Immature natural killer cell (primary cell): Measurements from ENCODE around the gene KLF17. TPM values are rescaled to one million over a fixed set of nuclear protein-coding genes. Genes with fewer than 3 reads are reported as not detected.

Experiments
- DNase-seq, 3 donors: peaks; one replicate each; pipeline ENCODE4 v3.0.0; 2022; ENCODE audit warnings: mixed read lengths in 1 of 3
- H3K27ac Mint-ChIP-seq, 6 donors: one replicate each; pipeline ENCODE4 v1.8.0; 2020; ENCODE audit warnings: mixed read lengths in 6 of 6, mild to moderate bottlenecking in 5 of 6, inconsistent platforms in 4 of 6, moderate library complexity in 3 of 6
- H3K27me3 Mint-ChIP-seq, 3 donors: one replicate each; pipeline ENCODE4 v1.8.0; 2020 to 2021; ENCODE audit warnings: low read depth in 3 of 3, mild to moderate bottlenecking in 3 of 3, mixed read lengths in 3 of 3, moderate library complexity in 3 of 3, inconsistent platforms in 1 of 3
- H3K36me3 Mint-ChIP-seq, 3 donors: one replicate each; pipeline ENCODE4 v1.8.0; 2020; ENCODE audit warnings: mixed read lengths in 3 of 3, inconsistent platforms in 2 of 3, mild to moderate bottlenecking in 2 of 3
- H3K4me1 Mint-ChIP-seq, 2 donors: one replicate each; pipeline ENCODE4 v1.8.0; 2020; ENCODE audit warnings: inconsistent platforms in 2 of 2, mild to moderate bottlenecking in 2 of 2, mixed read lengths in 2 of 2, moderate library complexity in 1 of 2
- H3K4me3 Mint-ChIP-seq, 5 donors: one replicate each; pipeline ENCODE4 v1.8.0; 2020; ENCODE audit warnings: mild to moderate bottlenecking in 5 of 5, mixed read lengths in 5 of 5, inconsistent platforms in 3 of 5, moderate library complexity in 3 of 5
- H3K9me3 Mint-ChIP-seq, 6 donors: one replicate each; pipeline ENCODE4 v1.8.0; 2020; ENCODE audit warnings: mild to moderate bottlenecking in 6 of 6, mixed read lengths in 6 of 6, inconsistent platforms in 4 of 6, moderate library complexity in 3 of 6
- polyA plus RNA-seq, 3 donors: library from polyadenylated mRNA; unstranded; fragments of 300-500 nt; fragmentation: Illumina TruSeq; gene quantifications; one replicate each; pipeline ENCODE4 v1.2.3, GENCODE V29; 2021

The KLF17 gene
- polyA plus RNA-seq, result not detected

- Mint-ChIP-seq H3K36me3 (no peaks in the 10 kb centered on the region), H3K4me1 (no peaks in the 10 kb centered on the region), H3K27me3 (peaks cover 4 to 6% (median 5%) of the 10 kb centered on the region in 3 donors), H3K4me3 (no peak within 1 kb of the TSS), H3K27ac (no peak within 1 kb of the TSS), H3K9me3 (no peaks in the 10 kb centered on the region)
- no peak for DNase-seq
Measured at GRCh38 chr1:44118682-44119081, at the start of gene KLF17. TSS of gene KLF17 (plus strand) at chr1:44118821. CDS start at chr1:44118908, 87 bp downstream.

- Mint-ChIP-seq H3K4me3 (no peak overlapping the region), H3K9me3 (no peaks in the 10 kb centered on the region), H3K27me3 (peaks cover 2 to 6% (median 3%) of the 10 kb centered on the region in 3 donors), H3K36me3 (no peaks in the 10 kb centered on the region), H3K27ac (no peak overlapping the region), H3K4me1 (no peaks in the 10 kb centered on the region)
- no peak for DNase-seq
Measured at GRCh38 chr1:44071461-44071860, 47.2 kb upstream of the KLF17 start.

GRCh38 chr1:44072204-44072603, 46.4 kb upstream of the KLF17 start:
- no peak for DNase-seq
- Mint-ChIP-seq H3K27ac (no peak overlapping the region), H3K36me3 (no peaks in the 10 kb centered on the region), H3K9me3 (no peaks in the 10 kb centered on the region), H3K4me3 (no peak overlapping the region), H3K4me1 (no peaks in the 10 kb centered on the region), H3K27me3 (peaks cover 2 to 8% (median 3%) of the 10 kb centered on the region in 3 donors)

GRCh38 chr1:44072821-44073220, 45.8 kb upstream of the KLF17 start:
- Mint-ChIP-seq H3K27me3 (peaks cover 3 to 5% (median 5%) of the 10 kb centered on the region in 3 donors), H3K9me3 (no peaks in the 10 kb centered on the region), H3K36me3 (no peaks in the 10 kb centered on the region), H3K4me1 (no peaks in the 10 kb centered on the region), H3K27ac (no peak overlapping the region), H3K4me3 (no peak overlapping the region)
- no peak for DNase-seq

- Mint-ChIP-seq H3K27ac (no peak overlapping the region), H3K36me3 (no peaks in the 10 kb centered on the region), H3K4me1 (no peaks in the 10 kb centered on the region), H3K4me3 (no peak overlapping the region), H3K27me3 (peaks cover 4 to 5% (median 5%) of the 10 kb centered on the region in 3 donors), H3K9me3 (no peaks in the 10 kb centered on the region)
- no peak for DNase-seq
Measured at GRCh38 chr1:44073528-44073927, 45.1 kb upstream of the KLF17 start.

GRCh38 chr1:44074415-44074814, 44.2 kb upstream of the KLF17 start:
- peaks cover 3 to 7% (median 4%) of the 10 kb centered on the region in 3 donors for H3K27me3 Mint-ChIP-seq
- no peaks in the 10 kb centered on the region for H3K4me1 Mint-ChIP-seq
- H3K36me3 Mint-ChIP-seq, result no peaks in the 10 kb centered on the region
- no peak overlapping the region for H3K4me3 Mint-ChIP-seq
- H3K9me3 Mint-ChIP-seq, result no peaks in the 10 kb centered on the region
- DNase-seq, result no peak
- no peak overlapping the region for H3K27ac Mint-ChIP-seq

- no peak for DNase-seq
- no peaks in the 10 kb centered on the region for H3K9me3 Mint-ChIP-seq
- H3K4me1 Mint-ChIP-seq, result no peaks in the 10 kb centered on the region
- H3K27ac Mint-ChIP-seq, result no peak overlapping the region
- no peaks in the 10 kb centered on the region for H3K36me3 Mint-ChIP-seq
- H3K4me3 Mint-ChIP-seq, result no peak overlapping the region
- peaks cover 3 to 10% (median 4%) of the 10 kb centered on the region in 3 donors for H3K27me3 Mint-ChIP-seq
Measured at GRCh38 chr1:44076066-44076465, 42.6 kb upstream of the KLF17 start.

GRCh38 chr1:44077421-44077820, 41.2 kb upstream of the KLF17 start:
- H3K4me3 Mint-ChIP-seq, result no peak overlapping the region
- no peaks in the 10 kb centered on the region for H3K4me1 Mint-ChIP-seq
- H3K27ac Mint-ChIP-seq, result no peak overlapping the region
- no peaks in the 10 kb centered on the region for H3K36me3 Mint-ChIP-seq
- no peaks in the 10 kb centered on the region for H3K9me3 Mint-ChIP-seq
- no peak for DNase-seq
- H3K27me3 Mint-ChIP-seq, result peaks cover 4 to 23% (median 4%) of the 10 kb centered on the region in 3 donors

- H3K9me3 Mint-ChIP-seq, result no peaks in the 10 kb centered on the region
- DNase-seq, result no peak
- H3K4me3 Mint-ChIP-seq, result no peak overlapping the region
- no peaks in the 10 kb centered on the region for H3K36me3 Mint-ChIP-seq
- no peak overlapping the region for H3K27ac Mint-ChIP-seq
- H3K27me3 Mint-ChIP-seq, result peaks cover 4 to 25% (median 4%) of the 10 kb centered on the region in 3 donors
- no peaks in the 10 kb centered on the region for H3K4me1 Mint-ChIP-seq
Measured at GRCh38 chr1:44078104-44078503, 40.5 kb upstream of the KLF17 start.

GRCh38 chr1:44079566-44079965, 39.1 kb upstream of the KLF17 start:
- no peak overlapping the region for H3K4me3 Mint-ChIP-seq
- no peaks in the 10 kb centered on the region for H3K36me3 Mint-ChIP-seq
- H3K27ac Mint-ChIP-seq, result no peak overlapping the region
- peaks cover 1 to 29% (median 4%) of the 10 kb centered on the region in 3 donors for H3K27me3 Mint-ChIP-seq
- no peaks in the 10 kb centered on the region for H3K9me3 Mint-ChIP-seq
- no peaks in the 10 kb centered on the region for H3K4me1 Mint-ChIP-seq
- no peak for DNase-seq

GRCh38 chr1:44084998-44085675, 33.5 kb upstream of the KLF17 start:
- Mint-ChIP-seq H3K27me3 (peaks cover 4 to 29% (median 5%) of the 10 kb centered on the region in 3 donors), H3K27ac (no peak overlapping the region), H3K36me3 (no peaks in the 10 kb centered on the region), H3K9me3 (no peaks in the 10 kb centered on the region), H3K4me3 (no peak overlapping the region), H3K4me1 (no peaks in the 10 kb centered on the region)
- no peak for DNase-seq

GRCh38 chr1:44086692-44087474, 31.7 kb upstream of the KLF17 start:
- Mint-ChIP-seq H3K27me3 (peaks cover 4 to 24% (median 6%) of the 10 kb centered on the region in 3 donors), H3K27ac (no peak overlapping the region), H3K4me1 (no peaks in the 10 kb centered on the region), H3K9me3 (no peaks in the 10 kb centered on the region), H3K36me3 (no peaks in the 10 kb centered on the region), H3K4me3 (no peak overlapping the region)
- no peak for DNase-seq

- Mint-ChIP-seq H3K4me1 (no peaks in the 10 kb centered on the region), H3K9me3 (no peaks in the 10 kb centered on the region), H3K27me3 (peaks cover 3 to 11% (median 8%) of the 10 kb centered on the region in 3 donors), H3K27ac (no peak overlapping the region), H3K4me3 (no peak overlapping the region), H3K36me3 (no peaks in the 10 kb centered on the region)
- no peak for DNase-seq
Measured at GRCh38 chr1:44089371-44090048, 29.1 kb upstream of the KLF17 start.
